Naive thymus-derived CD4-positive, alpha-beta T cell (primary cell): Measurements from ENCODE around the gene HSPA4. TPM values are rescaled to one million over a fixed set of nuclear protein-coding genes. Genes with fewer than 3 reads are reported as not detected.
"Not testable (repeated sequence)": the region's sequence is repeated elsewhere in the genome, so short reads cannot be mapped to it uniquely, and the experiment has no call there.

Source experiments
- ATAC-seq: fragments of 150-1000 bp; cut with Tn5 transposase; 2 replicates; pipeline ENCODE4 v1.10.0; 2021; ENCODE audit warnings: mild to moderate bottlenecking, moderate library complexity
- CTCF ChIA-PET: fragments of 350-600 bp; sonication (Branson Sonifier 250); formaldehyde crosslinking; loops from one replicate; lab custom pipeline; 2021; ENCODE audit warnings: antibody characterized with exemption; lab: Charles Lee
- POLR2A ChIA-PET: fragments of 350-600 bp; sonication (Branson Sonifier 250); formaldehyde crosslinking; loops from one replicate; lab custom pipeline; 2021; ENCODE audit warnings: antibody characterized with exemption, inconsistent platforms; lab: Charles Lee
- DNase-seq, 9 donors: peaks; one replicate each; pipeline versions ENCODE4 v3.0.0 to v3.0.0-alpha.2; 2020 to 2022; ENCODE audit warnings: mixed read lengths in 1 of 9
- H3K27ac ChIP-seq: one replicate; pipeline ENCODE4 v1.7.0; 2013; ENCODE audit warnings: mild to moderate bottlenecking, low read depth, low read length, moderate library complexity
- H3K27me3 ChIP-seq, 2 donors: one replicate each; pipeline ENCODE4 v1.7.0; 2013; ENCODE audit warnings: low read length in 2 of 2, mild to moderate bottlenecking in 2 of 2, moderate library complexity in 2 of 2; ENCODE audit not compliant: control insufficient read depth in 2 of 2, insufficient read depth in 2 of 2
- H3K36me3 ChIP-seq, 3 experiments: 1 replicate in 2 of 3; 2 replicates in 1 of 3; pipeline ENCODE4 v1.7.0; 2013; ENCODE audit warnings: low read length in 3 of 3, mild to moderate bottlenecking in 3 of 3, moderate library complexity in 1 of 3; ENCODE audit not compliant: insufficient read depth in 3 of 3, control insufficient read depth in 2 of 3
- H3K4me1 ChIP-seq, 2 donors: one replicate each; pipeline ENCODE4 v1.7.0; 2013; ENCODE audit warnings: low read length in 2 of 2, mild to moderate bottlenecking in 2 of 2, moderate library complexity in 1 of 2; ENCODE audit not compliant: control insufficient read depth in 2 of 2, insufficient read depth in 2 of 2
- H3K4me3 ChIP-seq: 2 replicates; pipeline ENCODE4 v1.7.0; 2013; ENCODE audit warnings: mild to moderate bottlenecking, low read length
- H3K9me3 ChIP-seq, 3 experiments: 1 replicate in 2 of 3; 2 replicates in 1 of 3; pipeline ENCODE4 v1.7.0; 2013; ENCODE audit warnings: low read length in 3 of 3; ENCODE audit not compliant: control insufficient read depth in 2 of 3
- H3K27ac Mint-ChIP-seq, 9 donors: one replicate each; pipeline ENCODE4 v1.8.0; 2020 to 2022; ENCODE audit warnings: mixed read lengths in 9 of 9, mild to moderate bottlenecking in 8 of 9, moderate library complexity in 5 of 9, inconsistent platforms in 2 of 9
- H3K27me3 Mint-ChIP-seq, 5 donors: one replicate each; pipeline ENCODE4 v1.8.0; 2021 to 2022; ENCODE audit warnings: mixed read lengths in 5 of 5, mild to moderate bottlenecking in 1 of 5
- H3K36me3 Mint-ChIP-seq, 5 donors: one replicate each; pipeline ENCODE4 v1.8.0; 2020 to 2022; ENCODE audit warnings: mixed read lengths in 5 of 5, mild to moderate bottlenecking in 3 of 5, inconsistent platforms in 1 of 5
- H3K4me1 Mint-ChIP-seq, 7 donors: one replicate each; pipeline ENCODE4 v1.8.0; 2020 to 2022; ENCODE audit warnings: mixed read lengths in 7 of 7, mild to moderate bottlenecking in 3 of 7, inconsistent platforms in 1 of 7
- H3K4me3 Mint-ChIP-seq, 10 donors: one replicate each; pipeline ENCODE4 v1.8.0; 2020 to 2022; ENCODE audit warnings: mild to moderate bottlenecking in 10 of 10, mixed read lengths in 10 of 10, moderate library complexity in 6 of 10, inconsistent platforms in 2 of 10
- H3K9me3 Mint-ChIP-seq, 11 donors: one replicate each; pipeline ENCODE4 v1.8.0; 2020 to 2022; ENCODE audit warnings: mixed read lengths in 11 of 11, mild to moderate bottlenecking in 4 of 11, inconsistent platforms in 1 of 11, moderate library complexity in 1 of 11
- intact Hi-C, 2 donors: fragments of 100-400 bp; cut with micrococcal nuclease; formaldehyde crosslinking; loops; one replicate each; pipeline ENCODE4 v1.15.1; 2023
- polyA plus RNA-seq, 2 donors: library from polyadenylated mRNA; unstranded; fragments of 300-500 nt; fragmentation: Illumina TruSeq; gene quantifications; one replicate each; pipeline ENCODE4 v1.2.3, GENCODE V29; 2021
- total RNA-seq, 6 experiments: library from RNA in 5 of 6; stranded (reverse) in 5 of 6; gene quantifications; 1 replicate in 5 of 6; 2 replicates in 1 of 6; pipeline ENCODE4 v1.2.3 and lab custom pipeline; 2021 to 2026

Gene HSPA4
- total and polyA plus RNA-seq, 7 experiments from 2014 or later, result 37.7 to 103 (median 42.4) TPM

DNA sequence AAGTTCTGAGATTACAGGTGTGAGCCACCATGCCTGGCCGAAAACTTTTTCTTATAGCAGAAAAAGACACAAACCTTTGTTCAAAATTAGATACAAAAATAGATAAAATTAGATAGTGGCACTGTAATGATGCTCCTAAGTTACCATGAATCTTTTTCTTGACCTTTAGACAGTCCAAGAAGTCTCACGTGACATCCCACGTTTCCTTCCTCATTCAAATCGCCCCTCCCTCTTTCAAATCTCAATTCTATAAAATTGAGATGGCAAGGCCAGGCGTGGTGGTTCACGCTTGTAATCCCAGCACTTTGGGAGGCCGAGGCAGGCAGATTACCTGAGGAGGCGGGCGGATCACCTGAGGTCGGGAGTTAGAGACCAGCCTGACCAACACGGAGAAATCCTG lies 17.7 kb upstream of the HSPA4 start:
- H3K27me3 Mint-ChIP-seq, result peaks cover 0 to 22% (median 7%) of the 10 kb centered on the region in 5 donors

GRCh38 chr5:133035224-133035623 lies 16.6 kb upstream of the HSPA4 start:
- no peak overlapping the region for H3K27ac ChIP-seq
- ATAC-seq (no peak), DNase-seq (no peak)
- no peaks in the 10 kb centered on the region for H3K36me3 Mint-ChIP-seq
- no peak overlapping the region for H3K27ac Mint-ChIP-seq
- H3K4me1 ChIP-seq, result no peaks in the 10 kb centered on the region
- peaks cover 0 to 5% (median 0%) of the 10 kb centered on the region in 7 donors for H3K4me1 Mint-ChIP-seq
- no peak overlapping the region for H3K4me3 ChIP-seq
- POLR2A ChIA-PET, result interaction anchor here (0.7 kb wide), 1 partner anchor 789 kb away, joined by 3 read pairs; no protein-coding TSS in a partner anchor
- H3K27me3 ChIP-seq, result no peaks in the 10 kb centered on the region
- H3K36me3 ChIP-seq, result no peaks in the 10 kb centered on the region
- H3K9me3 Mint-ChIP-seq, result no peaks in the 10 kb centered on the region
- no peaks in the 10 kb centered on the region for H3K9me3 ChIP-seq
- H3K4me3 Mint-ChIP-seq, result no peak overlapping the region
- intact Hi-C loops, result no loop called here
- H3K27me3 Mint-ChIP-seq, result peaks cover 0 to 17% (median 7%) of the 10 kb centered on the region in 5 donors
- CTCF ChIA-PET, result no interaction called here

More for the DNA sequence above, 17.7 kb upstream of the HSPA4 start:
- Mint-ChIP-seq H3K4me3 (no peak overlapping the region), H3K27ac (no peak overlapping the region), H3K9me3 (no peaks in the 10 kb centered on the region), H3K36me3 (no peaks in the 10 kb centered on the region), H3K4me1 (peaks cover 0 to 5% (median 0%) of the 10 kb centered on the region in 7 donors)
- DNase-seq (no peak), ATAC-seq (no peak)
- intact Hi-C loops, result no loop called here
- ChIA-PET CTCF (no interaction called here), POLR2A (interaction anchor here (2.0 kb wide), 1 partner anchor 18 kb away, joined by 5 read pairs; the partner anchor contains the start of gene HSPA4)
- Histone ChIP-seq H3K27ac (no peak overlapping the region), H3K4me3 (no peak overlapping the region), H3K27me3 (no peaks in the 10 kb centered on the region), H3K9me3 (no peaks in the 10 kb centered on the region), H3K36me3 (no peaks in the 10 kb centered on the region), H3K4me1 (no peaks in the 10 kb centered on the region)

- H3K27me3 ChIP-seq, H3K4me1 ChIP-seq, H3K27ac ChIP-seq, DNase-seq, intact Hi-C loops, H3K9me3 Mint-ChIP-seq, H3K4me3 ChIP-seq, H3K27ac Mint-ChIP-seq, H3K9me3 ChIP-seq, POLR2A ChIA-PET, H3K4me1 Mint-ChIP-seq, ATAC-seq, H3K4me3 Mint-ChIP-seq, CTCF ChIA-PET, H3K36me3 ChIP-seq, H3K36me3 Mint-ChIP-seq: not testable (repeated sequence)
- peaks cover 0 to 17% (median 7%) of the 10 kb centered on the region in 5 donors for H3K27me3 Mint-ChIP-seq
Observed at GRCh38 chr5:133036677-133037076, 15.1 kb upstream of the HSPA4 start.

DNA sequence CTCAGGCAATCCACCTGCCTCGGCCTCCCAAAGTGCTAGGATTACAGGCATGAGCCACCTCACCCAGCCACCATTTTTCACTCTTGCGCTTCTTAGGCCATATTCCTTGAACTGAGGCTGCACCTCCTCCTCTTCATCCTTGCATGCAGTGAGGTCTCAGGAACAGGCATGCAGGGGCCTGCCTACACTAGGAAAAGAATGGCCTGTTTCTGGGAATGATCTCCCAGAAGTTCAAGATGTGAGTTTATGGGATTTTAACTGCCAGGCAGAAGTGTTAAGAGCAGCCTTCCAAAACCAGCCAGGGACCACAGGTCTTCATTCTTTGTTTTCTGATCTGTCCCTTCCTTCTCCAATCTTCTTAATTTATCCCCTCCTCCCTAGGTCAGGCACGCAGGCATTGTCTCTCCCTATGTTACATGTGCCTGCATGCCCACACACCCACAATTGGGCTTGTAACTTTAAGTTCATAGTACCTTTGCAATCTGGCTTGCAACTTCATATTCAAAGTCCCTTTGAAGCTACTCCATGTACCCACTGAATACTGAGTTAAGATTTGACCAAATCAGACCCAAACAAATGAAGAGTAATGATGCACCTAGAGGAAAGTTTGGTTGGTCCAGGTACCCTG lies 10.5 kb upstream of the HSPA4 start:
- H3K36me3 ChIP-seq, result no peaks in the 10 kb centered on the region
- no peaks in the 10 kb centered on the region for H3K9me3 ChIP-seq
- no peak overlapping the region for H3K4me3 ChIP-seq
- no peak for DNase-seq
- H3K4me1 ChIP-seq, result no peaks in the 10 kb centered on the region
- peaks cover 0 to 2% (median 0%) of the 10 kb centered on the region in 5 donors for H3K27me3 Mint-ChIP-seq
- ChIA-PET POLR2A (interaction anchor here (1.0 kb wide), 1 partner anchor 11 kb away, joined by 3 read pairs; the partner anchor contains the start of gene HSPA4), CTCF (no interaction called here)
- no peak for ATAC-seq
- H3K9me3 Mint-ChIP-seq, result no peaks in the 10 kb centered on the region
- H3K36me3 Mint-ChIP-seq, result no peaks in the 10 kb centered on the region
- peaks cover 0 to 3% (median 0%) of the 10 kb centered on the region in 7 donors for H3K4me1 Mint-ChIP-seq
- no peak overlapping the region for H3K27ac ChIP-seq
- no peak overlapping the region for H3K4me3 Mint-ChIP-seq
- H3K27ac Mint-ChIP-seq, result no peak overlapping the region
- H3K27me3 ChIP-seq, result no peaks in the 10 kb centered on the region
- intact Hi-C loops, result no loop called here

GRCh38 chr5:133041910-133042309 lies 9.9 kb upstream of the HSPA4 start:
- Histone ChIP-seq H3K27me3 (no peaks in the 10 kb centered on the region), H3K27ac (no peak overlapping the region), H3K4me1 (no peaks in the 10 kb centered on the region), H3K9me3 (no peaks in the 10 kb centered on the region), H3K4me3 (no peak overlapping the region), H3K36me3 (no peaks in the 10 kb centered on the region)
- ATAC-seq, result no peak
- H3K36me3 Mint-ChIP-seq, result no peaks in the 10 kb centered on the region
- peak overlapping the region in 1 of 9 donors; percentile 33 for H3K27ac Mint-ChIP-seq
- no peak overlapping the region for H3K4me3 Mint-ChIP-seq
- intact Hi-C loops, result no loop called here
- peaks cover 0 to 6% (median 0%) of the 10 kb centered on the region in 7 donors for H3K4me1 Mint-ChIP-seq
- no peaks in the 10 kb centered on the region for H3K9me3 Mint-ChIP-seq
- DNase-seq, result no peak
- ChIA-PET POLR2A (interaction anchor here (1.0 kb wide), 1 partner anchor 10 kb away, joined by 3 read pairs; the partner anchor contains the start of gene HSPA4), CTCF (no interaction called here)
- peaks cover 0 to 2% (median 0%) of the 10 kb centered on the region in 5 donors for H3K27me3 Mint-ChIP-seq

GRCh38 chr5:133046560-133046959 lies 5.3 kb upstream of the HSPA4 start:
- intact Hi-C loops, H3K27me3 ChIP-seq, H3K27ac Mint-ChIP-seq, H3K27ac ChIP-seq, H3K9me3 ChIP-seq, H3K27me3 Mint-ChIP-seq, CTCF ChIA-PET, DNase-seq, H3K36me3 Mint-ChIP-seq, ATAC-seq, POLR2A ChIA-PET, H3K4me3 ChIP-seq, H3K9me3 Mint-ChIP-seq, H3K36me3 ChIP-seq: not testable (repeated sequence)
- peaks cover 8 to 12% of the 10 kb centered on the region in 2 donors for H3K4me1 ChIP-seq
- Mint-ChIP-seq H3K4me3 (peak overlapping the region in 1 of 10 donors; percentile 19), H3K4me1 (peaks cover 14 to 27% (median 23%) of the 10 kb centered on the region in 7 donors)
